HUES6 (cell line): ENCODE results near the gene DPEP2.
"Not testable (repeated sequence)": the region's sequence is repeated elsewhere in the genome, so short reads cannot be mapped to it uniquely, and the experiment has no call there.

Source experiments
- H3K27ac ChIP-seq: 2 replicates; pipeline ENCODE4 v1.7.0; 2013; ENCODE audit warnings: low read depth, mild to moderate bottlenecking, low read length, inconsistent platforms
- H3K27me3 ChIP-seq: 2 replicates; pipeline ENCODE4 v1.6.1; 2013; ENCODE audit warnings: low read length; ENCODE audit not compliant: control insufficient read depth, insufficient read depth
- H3K36me3 ChIP-seq: 2 replicates; pipeline ENCODE4 v1.6.1; 2013; ENCODE audit warnings: low read length; ENCODE audit not compliant: control insufficient read depth, insufficient read depth
- H3K4me1 ChIP-seq: 2 replicates; pipeline ENCODE4 v1.6.1; 2013; ENCODE audit warnings: low read length; ENCODE audit not compliant: control insufficient read depth, insufficient read depth
- H3K4me3 ChIP-seq: 2 replicates; pipeline ENCODE4 v1.5.1; 2013; ENCODE audit warnings: low read depth, low read length
- H3K9ac ChIP-seq: one replicate; pipeline ENCODE4 v1.6.1; 2013; ENCODE audit warnings: mild to moderate bottlenecking, low read length
- H3K9me3 ChIP-seq: 2 replicates; pipeline ENCODE4 v1.6.1; 2013; ENCODE audit warnings: low read depth, low read length; ENCODE audit not compliant: control insufficient read depth, insufficient read depth

Gene DPEP2

DNA sequence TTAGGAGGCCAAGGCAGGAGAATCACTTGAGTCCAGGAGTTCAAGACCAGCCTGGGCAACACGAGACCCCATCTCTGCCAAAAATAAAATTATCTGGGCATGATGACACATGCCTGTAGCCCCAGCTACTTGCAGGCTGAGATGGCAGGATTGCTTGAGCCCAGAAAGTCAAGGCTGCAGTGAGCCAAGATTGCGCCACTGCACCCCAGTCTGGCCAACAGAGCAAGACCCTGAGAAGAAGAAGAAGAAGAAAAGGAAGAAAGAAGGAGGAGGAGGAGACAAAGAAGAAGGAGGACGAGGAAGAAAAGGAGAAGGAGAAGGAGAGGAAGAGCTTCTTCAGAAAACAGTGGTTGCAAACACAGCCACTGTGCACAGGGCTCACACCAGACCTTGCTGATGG is 10.6 kb downstream of the DPEP2 start:
- peaks cover 3% of the 10 kb centered on the region; the same call in 1 of the 2 replicates for H3K4me1 ChIP-seq
- no peak overlapping the region for H3K9ac ChIP-seq
- no peak overlapping the region for H3K27ac ChIP-seq
- H3K4me3 ChIP-seq = no peak overlapping the region
- H3K27me3 ChIP-seq = peaks cover 11% of the 10 kb centered on the region
- no peaks in the 10 kb centered on the region for H3K36me3 ChIP-seq
- H3K9me3 ChIP-seq = no peaks in the 10 kb centered on the region

DNA sequence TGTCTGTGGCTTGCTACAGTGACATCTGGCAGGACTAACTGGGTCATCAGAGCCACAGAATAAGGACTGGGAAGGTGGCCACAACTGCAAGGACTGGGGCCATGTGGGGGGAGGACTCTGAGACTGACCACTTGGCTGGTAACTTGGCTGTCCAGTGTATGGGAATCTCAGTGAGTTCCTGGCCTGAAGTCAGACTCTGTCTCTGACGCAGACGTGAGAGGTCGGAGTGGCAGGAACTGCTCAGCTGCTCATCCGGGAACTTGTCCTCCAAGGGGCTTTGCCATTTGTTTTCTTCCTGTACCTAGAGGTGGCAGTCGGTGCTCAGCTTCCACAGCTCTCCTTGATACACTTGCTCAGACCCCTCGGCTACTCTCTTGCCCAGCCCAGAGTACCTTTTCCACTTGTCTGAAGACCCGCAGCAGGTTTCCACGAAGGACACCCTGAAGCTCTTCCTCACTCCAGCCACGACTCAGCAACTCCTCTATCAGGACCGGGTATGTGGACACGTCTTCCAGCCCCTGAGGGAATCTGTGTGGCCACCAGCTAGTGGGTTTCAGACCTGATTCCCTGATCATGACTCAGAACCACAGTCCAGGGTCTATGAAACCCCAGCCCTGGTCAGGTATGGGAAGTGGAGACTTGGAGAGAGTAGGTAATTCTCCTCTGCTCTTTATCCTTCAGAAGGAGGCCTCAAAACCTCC is 11.7 kb downstream of the DPEP2 start:
- no peak overlapping the region for H3K9ac ChIP-seq
- H3K27ac ChIP-seq = no peak overlapping the region
- peaks cover 6% of the 10 kb centered on the region for H3K27me3 ChIP-seq
- H3K9me3 ChIP-seq = no peaks in the 10 kb centered on the region
- H3K4me1 ChIP-seq = peaks cover 5% of the 10 kb centered on the region; the same call in 1 of the 2 replicates
- H3K36me3 ChIP-seq = no peaks in the 10 kb centered on the region
- H3K4me3 ChIP-seq = no peak overlapping the region

DNA sequence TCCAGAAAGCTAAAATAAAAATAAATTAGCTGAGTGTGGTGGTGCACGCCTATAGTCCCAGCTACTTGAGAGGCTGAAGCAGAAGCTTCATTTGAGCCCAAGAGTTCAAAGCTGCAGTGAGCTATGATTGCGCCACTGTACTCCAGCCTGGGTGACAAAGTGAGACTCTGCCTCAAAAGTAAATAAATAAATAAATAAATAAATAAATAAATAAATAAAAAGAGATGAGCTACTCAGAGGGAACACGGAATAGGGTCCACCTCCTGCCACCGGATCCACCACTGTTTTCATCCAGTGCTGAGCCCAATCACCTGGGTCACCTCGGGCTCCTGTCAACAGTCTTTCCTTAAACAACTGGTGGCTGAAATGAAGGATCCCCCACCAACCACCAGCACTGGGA is 12.3 kb downstream of the DPEP2 start:
- Histone ChIP-seq H3K9ac (no peak overlapping the region), H3K9me3 (no peaks in the 10 kb centered on the region), H3K4me3 (no peak overlapping the region), H3K36me3 (no peaks in the 10 kb centered on the region), H3K4me1 (peaks cover 5% of the 10 kb centered on the region; the same call in 1 of the 2 replicates), H3K27ac (no peak overlapping the region), H3K27me3 (no peaks in the 10 kb centered on the region)

DNA sequence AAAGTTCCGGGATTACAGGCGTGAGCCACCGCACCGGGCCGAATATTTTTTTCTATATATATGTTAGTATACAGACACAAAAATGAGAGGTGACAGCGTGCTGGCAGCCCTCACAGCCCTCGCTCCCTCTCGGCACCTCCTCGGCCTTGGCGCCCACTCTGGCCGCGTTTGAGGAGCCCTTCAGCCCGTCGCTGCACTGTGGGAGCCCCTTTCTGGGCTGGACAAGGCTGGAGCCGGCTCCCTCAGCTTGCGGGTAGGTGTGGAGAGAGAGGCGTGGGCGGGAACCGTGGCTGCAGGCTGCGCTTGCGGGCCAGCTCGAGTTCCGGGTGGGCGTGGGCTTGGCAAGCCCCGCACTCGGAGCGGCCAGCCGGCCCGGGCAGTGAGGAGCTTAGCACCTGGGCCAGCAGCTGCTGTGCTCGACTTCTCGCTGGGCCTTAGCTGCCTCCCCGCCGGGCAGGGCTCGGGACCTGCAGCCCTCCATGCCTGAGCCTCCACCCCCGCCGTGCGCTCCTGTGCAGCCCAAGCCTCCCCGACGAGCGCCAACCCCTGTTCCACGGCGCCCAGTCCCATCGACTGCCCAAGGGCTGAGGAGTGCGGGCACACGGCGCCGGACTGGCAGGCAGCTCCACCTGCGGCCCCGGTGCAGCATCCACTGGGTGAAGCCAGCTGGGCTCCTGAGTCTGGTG is 17.1 kb downstream of the DPEP2 start:
- Histone ChIP-seq H3K27ac (no peak overlapping the region), H3K9me3 (no peaks in the 10 kb centered on the region), H3K9ac (no peak overlapping the region), H3K4me3 (no peak overlapping the region), H3K27me3 (peaks cover under 1% of the 10 kb centered on the region; the same call in 1 of the 2 replicates), H3K36me3 (no peaks in the 10 kb centered on the region), H3K4me1 (peaks cover 5% of the 10 kb centered on the region; the same call in 1 of the 2 replicates)

DNA sequence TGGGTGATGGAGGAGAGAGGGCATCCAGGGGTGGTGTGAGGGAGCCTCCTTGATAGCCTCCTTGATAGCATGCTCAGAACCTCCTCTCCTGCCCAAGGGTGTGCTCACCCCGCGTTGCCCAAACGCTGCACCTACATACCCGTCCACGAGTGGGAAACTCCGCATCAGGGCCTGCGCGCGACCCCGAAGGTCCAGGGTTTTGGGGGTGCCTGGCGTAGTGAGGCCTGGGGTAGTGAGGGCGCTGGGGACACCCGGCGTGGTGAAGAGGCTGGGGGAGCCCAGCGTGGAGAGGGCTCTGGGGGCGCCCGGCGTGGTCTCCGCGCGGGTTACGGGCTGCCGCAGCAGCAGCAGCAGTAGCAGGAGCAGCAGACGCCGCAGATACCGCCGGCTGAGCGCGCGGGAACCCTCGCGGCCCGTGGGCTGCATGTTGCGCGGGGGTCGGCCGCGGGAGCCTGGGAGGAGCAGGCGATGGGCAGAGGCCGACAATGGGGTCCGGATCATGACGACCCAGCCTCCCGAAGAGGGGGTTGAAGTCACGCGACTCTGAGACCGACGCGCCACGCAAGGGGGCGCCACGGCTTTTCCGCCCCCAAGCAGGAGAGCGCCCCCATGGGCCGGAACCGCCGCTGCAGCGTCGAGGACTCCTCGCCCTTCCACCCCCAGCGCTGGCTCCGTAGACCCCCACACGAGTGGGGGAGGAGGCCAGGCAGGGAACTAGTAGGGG is 19.2 kb downstream of the DPEP2 start, which contains the start of gene DPEP3:
TSS of gene DPEP3 (minus strand) at position 545 of the 724 bp plus-strand sequence. CDS start at position 426, 119 bp downstream.
- Histone ChIP-seq H3K27me3 (peaks cover 4% of the 10 kb centered on the region; the same call in 1 of the 2 replicates), H3K4me3 (peak within 1 kb of the TSS; percentile 15; the same call in 1 of the 2 replicates), H3K4me1 (peaks cover 5% of the 10 kb centered on the region; the same call in 1 of the 2 replicates), H3K9ac (no peak within 1 kb of the TSS), H3K27ac (no peak within 1 kb of the TSS), H3K36me3 (no peaks in the 10 kb centered on the region), H3K9me3 (no peaks in the 10 kb centered on the region)

DNA sequence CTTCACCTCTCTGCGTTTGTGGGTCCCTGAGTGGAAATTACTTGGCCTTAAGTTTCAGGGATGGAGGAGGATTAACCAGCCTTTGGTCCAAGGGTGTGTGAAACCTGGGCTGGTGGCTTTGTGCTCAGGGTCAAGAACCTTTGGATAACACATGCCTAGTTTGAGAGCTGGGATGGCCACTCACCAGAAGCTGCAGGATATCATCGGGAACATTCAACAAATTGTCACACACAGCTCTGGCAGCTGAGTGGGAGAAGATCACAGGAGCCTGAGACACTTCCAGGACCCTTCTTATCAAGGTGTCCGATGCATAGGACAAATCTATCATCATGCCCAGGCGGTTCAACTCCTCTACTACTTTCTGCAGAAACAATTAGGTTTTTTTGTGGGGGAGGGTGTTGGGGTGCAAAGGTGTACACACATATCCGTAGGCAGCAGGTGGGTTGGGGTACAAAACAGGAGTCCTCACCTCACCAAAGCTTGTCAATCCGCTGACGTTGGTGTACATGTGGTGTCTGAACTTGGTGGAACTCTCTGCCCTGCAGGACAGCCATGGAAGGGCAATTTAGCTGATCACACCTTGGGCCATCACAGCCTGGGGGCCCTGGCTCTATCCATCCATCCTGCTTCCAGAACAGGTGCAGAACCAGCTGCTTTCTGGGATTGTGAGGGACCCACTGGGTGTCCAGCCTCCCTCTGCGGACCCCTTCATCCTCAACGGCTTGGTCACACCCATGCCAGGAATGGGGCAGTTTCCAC is 21.6 kb downstream of the DPEP2 start:
- Histone ChIP-seq H3K36me3 (no peaks in the 10 kb centered on the region), H3K4me1 (no peaks in the 10 kb centered on the region), H3K4me3 (no peak overlapping the region), H3K27me3 (peaks cover 4% of the 10 kb centered on the region; the same call in 1 of the 2 replicates), H3K9me3 (no peaks in the 10 kb centered on the region), H3K9ac (no peak overlapping the region), H3K27ac (no peak overlapping the region)

DNA sequence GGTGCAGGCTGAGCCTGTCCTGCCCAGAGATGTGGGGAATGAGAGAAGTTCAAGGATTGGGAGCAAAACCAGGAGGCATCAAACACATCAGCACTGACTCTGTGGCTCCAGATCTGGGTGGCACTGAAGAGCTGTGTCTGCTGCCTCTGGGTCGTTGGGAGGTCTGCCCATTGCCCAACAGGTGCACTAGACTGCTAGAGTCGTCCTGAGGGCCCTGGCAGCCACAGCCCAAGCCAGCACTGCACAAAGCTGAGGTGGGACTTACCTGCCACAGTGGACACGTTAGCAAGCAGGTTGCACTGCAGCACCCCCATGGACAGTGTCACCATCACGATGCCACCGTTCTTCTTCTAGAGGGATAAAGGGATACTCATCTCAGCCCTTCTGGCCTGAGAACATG is 22.3 kb downstream of the DPEP2 start:
- no peak overlapping the region for H3K27ac ChIP-seq
- H3K36me3 ChIP-seq = no peaks in the 10 kb centered on the region
- H3K4me1 ChIP-seq = no peaks in the 10 kb centered on the region
- peaks cover 4% of the 10 kb centered on the region; the same call in 1 of the 2 replicates for H3K27me3 ChIP-seq
- no peaks in the 10 kb centered on the region for H3K9me3 ChIP-seq
- no peak overlapping the region for H3K4me3 ChIP-seq
- no peak overlapping the region for H3K9ac ChIP-seq

DNA sequence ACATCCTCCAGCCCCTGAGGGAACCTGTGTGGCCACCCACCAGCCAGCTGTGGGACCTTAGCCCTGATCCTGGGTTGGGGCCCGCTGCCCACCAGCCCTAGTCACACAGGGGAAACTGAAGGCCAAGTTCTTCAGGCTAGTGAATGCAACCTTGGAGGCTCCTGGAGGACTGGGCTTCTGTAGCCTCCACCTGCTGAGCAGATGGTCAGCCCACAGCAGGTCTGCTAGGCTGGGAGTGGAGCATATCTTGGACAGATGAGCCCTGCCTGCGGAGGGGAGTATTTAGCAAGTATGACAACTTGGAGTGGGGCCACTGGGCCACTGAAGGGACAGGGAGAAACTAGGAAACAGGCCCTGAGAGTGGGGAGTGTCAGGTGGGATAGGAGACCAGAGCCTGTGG is 23.1 kb downstream of the DPEP2 start:
- Histone ChIP-seq H3K36me3 (no peaks in the 10 kb centered on the region), H3K9ac (no peak overlapping the region), H3K9me3 (no peaks in the 10 kb centered on the region), H3K4me1 (no peaks in the 10 kb centered on the region), H3K27me3 (peaks cover 4% of the 10 kb centered on the region; the same call in 1 of the 2 replicates), H3K4me3 (no peak overlapping the region), H3K27ac (no peak overlapping the region)

DNA sequence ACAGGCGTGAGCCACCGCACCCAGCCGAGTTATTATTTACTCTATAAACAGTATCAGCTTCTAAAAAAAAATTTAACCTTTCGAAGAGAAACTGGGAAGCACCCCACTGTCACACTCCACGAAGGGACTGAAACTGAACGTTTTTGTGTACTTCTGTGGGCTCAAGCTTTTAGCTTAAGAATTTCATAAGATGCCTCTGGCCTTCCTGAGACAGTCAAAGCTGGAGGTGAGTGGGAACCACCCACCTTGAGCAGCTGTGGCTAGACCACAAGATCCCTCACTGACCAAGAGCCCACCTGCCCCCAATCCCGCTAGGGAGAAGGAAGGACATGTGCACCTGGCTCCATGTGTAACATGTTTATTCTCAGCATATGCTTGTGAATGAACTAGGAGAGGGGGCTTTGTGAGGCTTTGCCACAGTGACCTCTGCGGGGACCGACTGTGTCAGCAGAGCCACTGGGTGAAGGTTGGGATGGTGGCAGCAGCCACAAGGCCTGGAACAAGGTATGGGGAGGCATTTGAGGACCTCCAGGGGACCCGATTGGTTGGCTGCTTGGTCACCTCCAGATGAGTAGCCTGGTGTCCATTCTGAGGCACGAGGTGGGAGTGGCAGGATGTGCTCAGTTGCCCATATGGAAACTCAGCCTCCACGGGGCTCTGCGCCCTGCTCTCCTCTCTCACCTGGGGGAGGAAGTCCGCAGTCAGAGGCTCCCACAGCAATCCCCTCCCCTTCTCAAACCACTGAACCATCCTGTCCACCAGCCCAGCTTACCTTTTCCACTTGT is 23.8 kb downstream of the DPEP2 start:
- Histone ChIP-seq H3K27me3 (peaks cover 4% of the 10 kb centered on the region; the same call in 1 of the 2 replicates), H3K4me3 (no peak overlapping the region), H3K36me3 (no peaks in the 10 kb centered on the region), H3K27ac (no peak overlapping the region), H3K4me1 (no peaks in the 10 kb centered on the region), H3K9me3 (no peaks in the 10 kb centered on the region), H3K9ac (no peak overlapping the region)

DNA sequence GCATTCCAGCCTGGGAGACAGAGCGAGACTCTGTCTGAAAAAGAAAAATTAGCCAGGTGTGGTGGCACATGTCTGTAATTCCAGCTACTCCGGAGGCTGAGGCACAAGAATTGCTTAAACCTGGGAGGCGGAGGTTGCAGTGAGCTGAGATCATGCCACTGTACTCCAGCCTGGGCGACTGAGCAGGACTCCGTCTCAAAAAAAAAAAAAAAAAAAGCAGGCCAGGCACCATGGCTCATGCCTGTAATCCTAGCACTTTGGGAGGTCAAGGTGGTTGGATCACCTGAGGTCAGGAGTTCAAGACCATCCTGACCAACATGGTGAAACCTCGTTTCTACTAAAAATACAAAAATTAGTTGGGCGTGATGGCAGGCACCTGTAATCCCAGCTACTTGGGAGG is 27.0 kb downstream of the DPEP2 start:
- not testable (repeated sequence) for H3K4me3 ChIP-seq, H3K9me3 ChIP-seq, H3K9ac ChIP-seq, H3K27ac ChIP-seq, H3K27me3 ChIP-seq, H3K4me1 ChIP-seq, H3K36me3 ChIP-seq
